Activated naive CD4-positive, alpha-beta T cell (primary cell): Measurements from ENCODE around the gene CBFB.
"Not testable (repeated sequence)": the region's sequence is repeated elsewhere in the genome, so short reads cannot be mapped to it uniquely, and the experiment has no call there.

Source experiments
- DNase-seq, 4 experiments: peaks; one replicate each; lab custom pipeline; 2025; lab: John Stamatoyannopoulos, UW

CBFB gene

GRCh38 chr16:67098599-67098998 is 69.7 kb downstream of the CBFB start:
- no peak for DNase-seq

DNA sequence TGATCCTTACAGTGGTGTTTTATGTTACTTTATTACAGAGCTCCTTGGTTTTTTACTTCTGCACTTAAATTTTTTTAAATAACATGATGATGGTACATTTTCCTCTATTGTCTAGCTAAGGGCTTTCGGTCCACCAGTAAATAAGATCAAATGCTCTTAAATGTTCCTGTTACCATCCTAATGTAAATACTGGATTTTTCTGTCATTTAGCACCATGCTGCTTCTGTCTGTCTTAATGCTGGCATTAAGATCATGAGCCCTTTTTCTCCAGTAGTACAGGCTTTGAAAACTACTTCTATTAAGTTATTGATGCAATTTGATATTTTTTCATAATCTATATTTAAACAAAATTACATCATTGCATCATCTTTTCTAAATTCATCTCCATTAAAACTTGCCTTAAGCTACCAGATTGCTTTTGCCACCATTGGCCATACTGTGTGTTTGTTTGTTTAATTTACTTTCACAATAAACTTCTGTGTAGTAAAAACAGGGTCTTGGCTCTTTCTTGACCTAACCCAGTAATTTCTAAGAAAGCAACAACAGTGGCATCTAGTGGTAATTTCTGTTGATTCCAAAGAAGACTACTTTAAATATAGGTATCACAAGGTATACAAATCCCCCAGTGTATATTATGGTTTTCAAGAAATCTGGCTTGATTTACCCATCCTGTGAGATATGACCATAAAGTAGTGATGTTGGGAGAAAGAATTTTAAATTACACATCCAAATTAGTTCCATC is 71.8 kb downstream of the CBFB start:
- DNase-seq: no peak

DNA sequence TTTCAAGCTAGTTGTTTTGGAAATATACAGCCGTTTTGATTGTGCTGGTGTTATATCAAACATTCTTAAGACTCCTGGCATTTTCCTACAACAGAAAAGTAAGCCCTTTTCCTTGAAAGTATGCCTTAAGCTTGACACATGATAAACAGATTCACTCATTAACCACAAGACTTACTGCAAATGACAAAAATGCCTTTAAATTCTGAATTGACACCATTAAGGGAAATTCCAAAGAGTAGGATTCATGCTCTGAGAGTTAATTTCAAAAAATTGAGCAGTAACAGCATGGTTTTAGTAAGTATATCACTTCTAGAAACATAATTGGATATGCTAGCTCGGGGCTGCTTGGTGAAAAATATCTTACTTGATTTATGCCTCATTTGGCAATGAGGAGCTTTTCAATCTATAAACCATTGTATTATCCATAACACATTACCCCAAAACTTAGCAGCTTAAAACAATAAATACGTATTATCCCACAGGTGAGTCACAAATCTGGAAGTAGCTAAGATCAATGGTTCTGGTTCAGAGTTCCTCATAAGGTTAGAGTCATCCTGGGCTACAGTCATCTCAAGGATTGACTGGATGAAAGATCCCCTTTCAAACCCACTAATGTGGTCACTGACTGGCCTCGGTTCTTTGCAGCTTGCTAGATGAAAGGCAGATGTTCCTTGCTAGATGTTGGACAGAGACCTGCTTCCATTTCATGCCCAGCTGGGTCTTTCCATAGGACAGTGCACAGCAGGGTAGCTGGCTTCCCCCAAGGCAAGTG is 72.5 kb downstream of the CBFB start:
- no peak for DNase-seq

- no peak for DNase-seq
Measured at GRCh38 chr16:67104061-67104460, 75.1 kb downstream of the CBFB start.

DNA sequence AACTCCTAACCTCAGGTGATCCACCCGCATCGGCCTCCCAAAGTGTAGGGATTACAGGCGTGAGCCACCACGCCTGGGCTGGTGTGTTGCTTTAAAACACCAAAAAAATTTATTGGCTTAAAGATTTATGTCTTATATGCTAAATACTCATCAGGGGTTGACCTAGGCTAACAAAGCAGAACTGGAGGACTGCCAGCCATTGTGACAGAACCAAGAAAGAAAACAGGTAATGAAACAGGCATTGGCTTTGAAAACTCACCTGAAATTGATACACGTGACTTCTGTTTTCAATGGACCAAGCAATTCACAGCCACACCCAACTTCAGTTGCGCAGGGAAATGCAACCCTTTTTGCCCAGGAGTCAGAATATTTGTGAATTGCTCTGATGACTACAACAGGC is 75.9 kb downstream of the CBFB start:
- DNase-seq: no peak

GRCh38 chr16:67105246-67105645 is 76.3 kb downstream of the CBFB start:
- DNase-seq: no peak

DNA sequence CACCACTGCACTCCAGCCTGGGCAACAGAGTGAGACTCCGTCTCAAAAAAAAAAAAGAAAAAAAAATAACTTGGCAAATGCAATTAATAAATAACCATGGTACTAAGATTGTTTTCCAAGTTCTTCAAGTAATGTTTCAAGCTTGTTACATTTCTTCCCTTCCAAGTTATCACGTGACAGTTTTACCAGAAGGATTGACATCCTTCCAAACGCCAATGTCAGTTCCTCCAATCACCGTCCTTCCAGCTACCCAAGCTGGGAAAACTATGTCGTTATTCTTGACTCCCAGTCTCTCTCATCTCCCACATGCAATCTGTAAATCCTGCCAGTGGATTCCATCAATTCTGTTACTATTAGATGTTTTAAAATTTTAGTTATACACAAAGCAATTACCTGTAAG is 76.9 kb downstream of the CBFB start:
- DNase-seq: no peak

DNA sequence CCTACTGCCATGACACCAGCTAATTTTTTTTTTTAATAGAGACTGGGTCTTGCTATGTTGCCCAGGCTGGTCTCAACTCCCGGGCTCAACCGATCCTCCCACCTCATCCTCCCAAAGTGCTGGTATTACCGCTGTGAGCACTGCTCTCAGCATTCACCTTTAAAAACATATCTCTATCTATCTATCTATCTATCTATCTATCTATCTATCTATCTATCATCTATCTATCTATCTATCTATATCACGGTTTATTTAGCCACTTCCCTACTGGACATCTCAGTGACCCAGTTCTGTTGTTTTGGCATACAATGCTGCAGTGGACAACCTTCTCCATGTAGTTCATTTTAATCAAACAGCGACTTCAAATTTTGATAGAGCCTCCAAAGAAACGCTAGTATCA is 79.5 kb downstream of the CBFB start:
- DNase-seq: no peak

DNA sequence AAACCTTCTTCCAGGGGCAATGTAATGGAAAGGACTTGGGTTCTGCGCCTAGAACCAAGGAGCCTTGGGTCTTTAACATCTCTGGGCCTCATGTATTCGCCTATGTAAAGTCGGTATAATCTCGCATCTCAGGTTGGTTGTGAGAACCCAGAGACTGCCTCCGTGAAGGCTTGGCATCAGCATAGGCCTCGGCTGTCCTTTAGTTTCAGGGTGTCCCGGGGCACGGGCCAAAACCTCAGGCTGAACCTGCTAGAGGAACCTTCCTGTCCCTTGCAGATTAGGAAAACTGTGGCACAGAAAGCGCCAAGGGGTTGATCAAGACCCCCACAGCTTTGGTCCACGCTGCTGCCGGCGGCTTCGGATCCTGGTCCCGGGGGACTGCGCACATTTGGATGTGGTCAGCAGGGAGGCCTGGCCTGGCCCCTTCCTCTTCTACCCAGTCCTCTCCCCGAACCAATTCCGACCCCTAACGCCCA is 80.0 kb downstream of the CBFB start:
- no peak for DNase-seq

GRCh38 chr16:67109407-67110135 is 80.6 kb downstream of the CBFB start, which contains the start of gene PHAF1:
Gene PHAF1, plus strand, starts transcription at chr16:67109941. Its CDS starts 235 bp downstream, at chr16:67110176.
- peak; percentile 88 to 97 (median 92) for DNase-seq

DNA sequence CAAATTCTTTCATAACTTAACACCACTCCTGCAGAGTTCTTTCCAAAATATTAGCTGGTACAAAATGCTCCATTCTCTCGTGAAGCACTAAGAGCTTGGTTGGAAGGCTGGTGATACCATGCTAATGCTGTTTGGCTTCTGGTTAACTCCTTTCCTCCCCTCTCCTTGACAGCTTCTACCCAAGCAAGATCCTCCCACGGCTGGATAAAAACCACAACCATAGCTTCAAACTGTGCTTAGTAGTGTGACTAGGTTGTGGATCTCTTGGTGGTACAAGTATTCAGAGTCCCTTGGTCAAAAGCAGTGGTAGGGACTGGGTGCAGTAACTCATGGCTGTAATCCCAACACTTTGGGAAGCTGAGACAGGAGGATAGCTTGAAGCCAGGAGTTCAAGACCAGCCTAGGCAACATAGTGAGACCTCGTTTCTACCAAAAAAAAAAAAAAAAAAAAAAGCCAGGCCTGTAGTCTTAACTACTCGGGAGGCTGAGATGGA is 83.0 kb downstream of the CBFB start:
- DNase-seq: no peak

GRCh38 chr16:67112591-67113399 is 83.8 kb downstream of the CBFB start:
- no peak for DNase-seq

DNA sequence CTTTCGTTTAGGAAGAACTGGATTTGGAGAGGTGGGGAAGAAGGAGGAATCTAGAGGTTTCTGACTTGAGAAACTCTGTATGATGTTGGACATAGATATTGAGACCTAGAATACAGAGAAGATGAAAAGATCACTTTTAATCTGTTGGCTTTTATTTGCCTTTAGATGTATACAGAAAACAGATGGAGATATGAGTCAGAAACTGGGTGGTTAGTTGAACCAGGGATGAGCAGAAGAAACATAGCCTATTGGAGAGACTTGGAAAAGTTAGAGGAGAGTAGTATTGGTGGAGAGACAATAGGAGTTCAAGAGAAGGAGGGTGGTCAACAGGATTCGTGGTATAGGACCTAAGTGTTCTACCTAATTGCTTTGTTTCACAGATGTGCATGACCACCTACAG is 85.8 kb downstream of the CBFB start:
- DNase-seq: no peak

- no peak for DNase-seq
Measured at GRCh38 chr16:67115639-67116038, 86.7 kb downstream of the CBFB start.

GRCh38 chr16:67116388-67117311 is 87.7 kb downstream of the CBFB start:
- DNase-seq: no peak

- DNase-seq: no peak
Measured at GRCh38 chr16:67117716-67118115, 88.8 kb downstream of the CBFB start.

DNA sequence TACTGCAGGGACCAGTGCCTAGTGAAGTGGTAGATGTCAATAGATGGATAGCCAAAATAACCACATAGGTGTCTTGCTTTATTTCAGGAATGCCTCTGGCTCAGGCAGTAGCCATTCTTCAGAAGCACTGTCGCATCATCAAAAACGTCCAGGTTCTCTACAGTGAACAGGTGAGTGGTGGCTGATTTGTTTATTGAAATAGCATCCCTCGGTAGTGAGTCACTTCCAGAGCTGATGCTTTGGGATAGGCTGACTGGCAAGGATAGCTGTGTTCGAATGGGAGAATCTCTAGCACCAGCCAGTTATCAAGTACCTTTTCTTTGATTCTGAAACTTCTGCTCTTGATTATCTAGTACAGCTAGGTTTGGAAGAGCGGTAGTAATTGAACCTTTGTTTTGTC is 91.1 kb downstream of the CBFB start:
- no peak for DNase-seq

GRCh38 chr16:67122799-67123198 is 93.8 kb downstream of the CBFB start:
- not testable (repeated sequence) for DNase-seq

GRCh38 chr16:67128417-67128816 is 99.5 kb downstream of the CBFB start:
- no peak for DNase-seq

DNA sequence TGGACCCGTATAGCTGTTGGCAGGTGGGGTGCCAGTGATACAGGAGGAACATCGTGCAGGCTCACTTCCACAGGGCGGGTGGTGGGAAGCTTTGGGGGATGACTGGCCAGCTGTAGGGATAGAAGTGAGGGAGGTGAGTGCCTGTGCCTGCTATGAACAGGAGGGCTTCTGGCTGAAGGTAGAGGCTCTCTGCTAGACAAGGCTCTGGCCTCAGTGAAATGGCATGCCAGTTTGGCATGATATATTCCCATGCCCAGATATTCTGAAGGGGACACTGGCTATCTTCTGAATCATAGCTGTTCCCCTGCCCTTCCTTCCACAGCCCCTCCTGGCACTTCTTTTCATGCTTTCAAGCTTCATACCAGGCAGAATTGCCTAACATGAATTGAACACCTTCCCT is 99.9 kb downstream of the CBFB start:
- no peak for DNase-seq
